ENCODE data around the gene NUDT9. TPM values are rescaled to one million over a fixed set of nuclear protein-coding genes. Genes with fewer than 3 reads are reported as not detected.
"Not testable (repeated sequence)": the region's sequence is repeated elsewhere in the genome, so short reads cannot be mapped to it uniquely, and the experiment has no call there.

NUDT9 gene
- total RNA-seq, 4 donors from 2014 or later = 20.4 to 38.2 (median 28.4) TPM

DNA sequence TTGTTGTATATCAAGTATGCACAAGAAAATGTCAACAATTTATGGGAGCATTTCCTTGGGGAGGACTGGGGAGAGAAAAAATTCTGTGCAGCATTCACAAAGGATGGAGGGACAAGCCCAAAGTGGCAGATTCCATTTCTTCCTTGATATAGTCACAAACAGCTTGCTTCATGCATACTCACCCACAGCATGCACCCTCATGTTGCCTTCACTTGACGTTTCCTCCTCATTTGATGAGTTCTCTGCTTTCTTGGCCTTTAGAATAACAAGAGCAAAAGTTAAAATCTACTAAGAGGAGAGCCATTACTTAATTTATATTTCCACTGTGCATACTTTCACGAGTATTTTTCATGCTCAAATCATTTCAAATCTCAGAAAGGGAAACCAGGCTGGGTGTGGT lies 69.1 kb downstream of the NUDT9 start:
- Histone ChIP-seq H3K27ac (no peak overlapping the region), H3K9me3 (no peaks in the 10 kb centered on the region), H3K4me1 (no peaks in the 10 kb centered on the region), H3K36me3 (no peaks in the 10 kb centered on the region), H3K4me3 (replicated peaks in 1 of 3) (no peak overlapping the region), H3K27me3 (no peaks in the 10 kb centered on the region)
- 82 to 89% methylated on average over 2 of the region's 2 CpGs for WGBS, 2 donors
- TF ChIP-seq POLR2A (IDR thresholded peaks at IDR 0.05) = no peak
- TF ChIP-seq, protein P1, sequence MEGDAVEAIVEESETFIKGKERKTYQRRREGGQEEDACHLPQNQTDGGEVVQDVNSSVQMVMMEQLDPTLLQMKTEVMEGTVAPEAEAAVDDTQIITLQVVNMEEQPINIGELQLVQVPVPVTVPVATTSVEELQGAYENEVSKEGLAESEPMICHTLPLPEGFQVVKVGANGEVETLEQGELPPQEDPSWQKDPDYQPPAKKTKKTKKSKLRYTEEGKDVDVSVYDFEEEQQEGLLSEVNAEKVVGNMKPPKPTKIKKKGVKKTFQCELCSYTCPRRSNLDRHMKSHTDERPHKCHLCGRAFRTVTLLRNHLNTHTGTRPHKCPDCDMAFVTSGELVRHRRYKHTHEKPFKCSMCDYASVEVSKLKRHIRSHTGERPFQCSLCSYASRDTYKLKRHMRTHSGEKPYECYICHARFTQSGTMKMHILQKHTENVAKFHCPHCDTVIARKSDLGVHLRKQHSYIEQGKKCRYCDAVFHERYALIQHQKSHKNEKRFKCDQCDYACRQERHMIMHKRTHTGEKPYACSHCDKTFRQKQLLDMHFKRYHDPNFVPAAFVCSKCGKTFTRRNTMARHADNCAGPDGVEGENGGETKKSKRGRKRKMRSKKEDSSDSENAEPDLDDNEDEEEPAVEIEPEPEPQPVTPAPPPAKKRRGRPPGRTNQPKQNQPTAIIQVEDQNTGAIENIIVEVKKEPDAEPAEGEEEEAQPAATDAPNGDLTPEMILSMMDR (IDR thresholded peaks at IDR 0.05) = no peak
- DNase-seq = no peak
- intact Hi-C loops (cut with DNase I) = no loop called here

DNA sequence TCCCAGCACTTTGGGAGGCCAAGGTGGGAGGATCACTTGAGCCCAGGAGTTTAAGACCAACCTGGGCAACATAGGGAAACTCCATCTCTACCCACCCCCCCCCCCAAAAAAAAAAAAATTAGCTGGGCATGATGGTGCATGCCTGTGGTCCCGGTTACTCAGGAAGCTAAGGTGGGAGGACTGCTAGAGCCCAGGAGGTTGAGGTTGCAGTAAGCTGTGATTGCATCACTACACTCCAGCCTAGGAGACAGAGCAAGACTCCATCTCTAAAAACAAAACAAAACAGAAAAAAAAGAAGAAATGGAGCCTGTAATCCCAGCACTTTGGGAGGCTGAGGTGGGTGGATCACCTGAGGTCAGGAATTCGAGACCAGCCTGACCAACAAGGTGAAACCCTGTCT lies 69.5 kb downstream of the NUDT9 start:
- intact Hi-C loops (cut with DNase I) = not testable (repeated sequence)

DNA sequence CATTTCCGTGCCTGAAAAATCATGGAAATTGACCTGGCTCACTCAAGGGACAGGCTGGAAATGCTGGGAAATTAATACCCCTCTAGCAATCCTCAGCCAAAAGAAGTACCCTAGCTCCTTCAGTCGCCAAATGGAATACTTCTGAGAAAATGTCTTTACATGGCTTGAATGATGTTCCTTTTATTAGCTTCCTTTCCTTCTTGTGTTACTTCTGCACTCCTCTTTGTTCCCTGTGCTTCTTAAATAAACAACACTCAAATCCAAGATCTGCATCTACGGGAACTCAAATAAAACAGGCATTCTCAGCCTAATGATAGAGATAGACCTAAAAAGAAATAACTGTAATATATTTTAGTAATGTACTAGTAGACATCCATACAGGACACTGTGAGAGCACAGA lies 70.7 kb downstream of the NUDT9 start:
- no peaks in the 10 kb centered on the region for H3K27me3 ChIP-seq
- TF ChIP-seq POLR2A (IDR thresholded peaks at IDR 0.05) = no peak
- TF ChIP-seq, protein P1 (IDR thresholded peaks at IDR 0.05) = no peak
- no peak overlapping the region for H3K27ac ChIP-seq
- no peaks in the 10 kb centered on the region for H3K36me3 ChIP-seq
- no peak overlapping the region for H3K4me3 ChIP-seq (replicated peaks in 1 of 3)
- no peak for DNase-seq
- intact Hi-C loops (cut with DNase I) = no loop called here
- no peaks in the 10 kb centered on the region for H3K9me3 ChIP-seq
- peaks cover 0 to 4% of the 10 kb centered on the region in 2 donors for H3K4me1 ChIP-seq
- 67 to 71% methylated on average over 3 of the region's 3 CpGs for WGBS, 2 donors

More for the DNA sequence above, 69.5 kb downstream of the NUDT9 start:
- H3K9me3 ChIP-seq; H3K27ac ChIP-seq; H3K4me1 ChIP-seq; H3K36me3 ChIP-seq; H3K27me3 ChIP-seq; DNase-seq; H3K4me3 ChIP-seq (replicated peaks in 1 of 3): not testable (repeated sequence)
- WGBS, 2 donors = 91 to 93% methylated on average over 2 of the region's 2 CpGs

DNA sequence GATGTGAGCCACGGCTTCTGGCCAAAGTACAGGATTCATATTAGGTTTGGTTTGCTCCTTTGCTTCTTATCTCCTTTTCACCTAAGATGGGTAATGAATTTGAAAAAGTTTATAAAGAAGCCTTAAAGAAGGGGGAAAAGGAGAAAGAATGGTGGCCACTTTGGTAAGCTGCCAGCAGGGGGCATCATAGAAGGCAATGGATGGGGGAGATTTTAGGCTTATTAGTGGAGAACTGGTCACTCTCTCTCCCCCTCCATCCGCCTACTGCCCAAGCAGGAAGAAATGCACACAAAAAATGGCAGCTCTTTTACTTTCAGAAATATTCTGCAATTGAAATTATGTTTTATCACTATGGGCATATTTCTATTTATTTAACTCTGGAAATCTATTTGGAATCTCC lies 74.8 kb downstream of the NUDT9 start:
- H3K9me3 ChIP-seq = no peaks in the 10 kb centered on the region
- H3K4me1 ChIP-seq = peaks cover 0 to 8% of the 10 kb centered on the region in 2 donors
- DNase-seq = no peak
- H3K27me3 ChIP-seq = no peaks in the 10 kb centered on the region
- intact Hi-C loops (cut with DNase I) = no loop called here
- TF ChIP-seq, protein P1 (IDR thresholded peaks at IDR 0.05) = peak in 2 of 6 experiments; percentile 10 to 31
- TF ChIP-seq POLR2A (IDR thresholded peaks at IDR 0.05) = no peak
- H3K36me3 ChIP-seq = no peaks in the 10 kb centered on the region
- WGBS, 2 donors = 94 to 97% methylated on average over 2 of the region's 2 CpGs
- no peak overlapping the region for H3K4me3 ChIP-seq (replicated peaks in 1 of 3)
- H3K27ac ChIP-seq = no peak overlapping the region

DNA sequence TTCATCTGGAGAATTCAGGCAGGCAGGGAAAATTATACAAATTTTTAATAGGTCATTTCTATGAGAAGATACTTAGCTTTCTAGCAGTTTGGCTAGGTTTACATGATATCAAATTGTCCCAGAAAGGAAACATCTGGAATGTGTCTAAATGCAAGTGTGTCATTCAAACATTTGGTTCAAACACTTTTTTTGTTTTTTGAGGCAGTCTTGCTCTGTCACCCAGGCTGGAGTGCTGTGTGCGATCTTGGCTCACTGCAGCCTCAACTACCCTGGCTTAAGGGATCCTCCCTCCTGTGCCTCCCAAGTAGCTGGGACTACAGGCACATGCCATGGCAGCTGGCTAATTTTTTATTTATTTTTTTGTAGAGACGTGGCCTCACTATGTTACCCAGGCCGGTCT lies 75.2 kb downstream of the NUDT9 start:
- WGBS, 2 donors = 89 to 90% methylated on average over 3 of the region's 3 CpGs
- intact Hi-C loops (cut with DNase I) = no loop called here
- H3K4me3 ChIP-seq (replicated peaks in 1 of 3) = no peak overlapping the region
- no peaks in the 10 kb centered on the region for H3K27me3 ChIP-seq
- TF ChIP-seq POLR2A (IDR thresholded peaks at IDR 0.05) = no peak
- TF ChIP-seq, protein P1 (IDR thresholded peaks at IDR 0.05) = no peak
- no peak for DNase-seq
- peaks cover 4 to 12% of the 10 kb centered on the region in 2 donors for H3K4me1 ChIP-seq
- H3K9me3 ChIP-seq = no peaks in the 10 kb centered on the region
- H3K27ac ChIP-seq = peak overlapping the region in 1 of 3 donors; percentile 25
- no peaks in the 10 kb centered on the region for H3K36me3 ChIP-seq

DNA sequence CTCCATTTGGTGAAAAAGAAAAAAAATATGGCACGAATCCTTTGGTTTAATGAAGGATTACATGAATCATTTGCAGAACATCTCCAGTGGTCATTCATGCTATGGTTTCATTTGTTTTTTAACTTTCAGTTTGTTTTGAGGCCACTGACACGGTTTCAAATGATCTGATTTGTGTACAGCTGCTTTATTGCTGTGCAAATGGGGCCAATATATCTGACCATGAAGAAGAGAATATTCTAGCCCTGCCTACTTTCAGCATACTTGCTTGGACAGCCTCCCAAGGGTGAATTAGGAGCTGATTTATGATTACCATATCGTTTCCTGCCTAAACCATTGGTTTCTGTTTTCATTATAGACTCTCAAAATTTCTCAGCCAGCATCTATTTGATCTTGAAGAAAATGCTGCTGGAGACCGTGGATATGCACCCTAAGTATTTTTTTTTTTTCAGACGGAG lies 76.1 kb downstream of the NUDT9 start:
- 54 to 68% methylated on average over 5 of the region's 5 CpGs for WGBS, 2 donors
- no peak for TF ChIP-seq POLR2A (IDR thresholded peaks at IDR 0.05)
- TF ChIP-seq, protein P1 (IDR thresholded peaks at IDR 0.05) = no peak
- no peak for DNase-seq
- no peaks in the 10 kb centered on the region for H3K27me3 ChIP-seq
- H3K4me1 ChIP-seq = peaks cover 9 to 17% of the 10 kb centered on the region in 2 donors
- intact Hi-C loops (cut with DNase I) = no loop called here
- peak overlapping the region in 2 of 3 donors; percentile 3 to 21 for H3K27ac ChIP-seq
- H3K4me3 ChIP-seq (replicated peaks in 1 of 3) = no peak overlapping the region
- no peaks in the 10 kb centered on the region for H3K9me3 ChIP-seq
- H3K36me3 ChIP-seq = no peaks in the 10 kb centered on the region

Measured in thyroid gland (tissue), 4 donors.